CD4-positive, alpha-beta T cell (primary cell): ENCODE measurements around the gene FANCG. TPM values are rescaled to one million over a fixed set of nuclear protein-coding genes. Genes with fewer than 3 reads are reported as not detected.

ENCODE experiments used
- ATAC-seq: fragments of 200-7000 bp; cut with Tn5 transposase; one replicate; pipeline ENCODE4 v1.10.0; 2022; ENCODE audit warnings: mild to moderate bottlenecking; ENCODE audit not compliant: poor library complexity
- CTCF ChIA-PET: fragments of 350-600 bp; sonication (Branson Sonifier 250); formaldehyde crosslinking; loops from one replicate; lab custom pipeline; 2021; ENCODE audit warnings: antibody characterized with exemption, inconsistent platforms; lab: Charles Lee
- POLR2A ChIA-PET: fragments of 350-600 bp; sonication (Branson Sonifier 250); formaldehyde crosslinking; loops from one replicate; lab custom pipeline; 2021; ENCODE audit warnings: antibody characterized with exemption, inconsistent platforms; lab: Charles Lee
- DNase-seq, 14 experiments: peaks; one replicate each; pipeline ENCODE4 v3.0.0-alpha.2; 2013 to 2020; ENCODE audit warnings: mixed read lengths in 2 of 14
- H3K27ac ChIP-seq, 2 donors: one replicate each; pipeline versions ENCODE4 v1.5.1 to v1.7.0; 2013; ENCODE audit warnings: low read length in 2 of 2, low read depth in 1 of 2, mild to moderate bottlenecking in 1 of 2
- H3K27me3 ChIP-seq, 2 experiments: 1 replicate in 1 of 2; 2 replicates in 1 of 2; pipeline versions ENCODE4 v1.6.1 to v1.7.0; 2013; ENCODE audit warnings: low read length in 2 of 2, control low read depth in 1 of 2, mild to moderate bottlenecking in 1 of 2, moderate library complexity in 1 of 2; ENCODE audit not compliant: insufficient read depth in 2 of 2, control insufficient read depth in 1 of 2
- H3K36me3 ChIP-seq: one replicate; pipeline ENCODE4 v1.6.1; 2013; ENCODE audit warnings: low read length, control low read depth; ENCODE audit not compliant: insufficient read depth
- H3K4me1 ChIP-seq: one replicate; pipeline ENCODE4 v1.6.1; 2013; ENCODE audit warnings: low read length, control low read depth; ENCODE audit not compliant: insufficient read depth
- H3K4me3 ChIP-seq: one replicate; pipeline ENCODE4 v1.5.1; 2013; ENCODE audit warnings: mild to moderate bottlenecking, low read length, moderate library complexity
- H3K9me3 ChIP-seq, 2 experiments: 1 replicate in 1 of 2; 2 replicates in 1 of 2; pipeline versions ENCODE4 v1.6.1 to v1.7.0; 2013; ENCODE audit warnings: low read length in 2 of 2, mild to moderate bottlenecking in 2 of 2, control low read depth in 1 of 2, moderate library complexity in 1 of 2; ENCODE audit not compliant: control insufficient read depth in 1 of 2, insufficient read depth in 1 of 2
- H3K27ac Mint-ChIP-seq: one replicate; pipeline ENCODE4 v1.8.0; 2020; ENCODE audit warnings: mixed read lengths
- H3K27me3 Mint-ChIP-seq: one replicate; pipeline ENCODE4 v1.8.0; 2021; ENCODE audit warnings: mixed read lengths
- H3K36me3 Mint-ChIP-seq: one replicate; pipeline ENCODE4 v1.8.0; 2021; ENCODE audit warnings: low read depth, mixed read lengths
- H3K4me1 Mint-ChIP-seq: one replicate; pipeline ENCODE4 v1.8.0; 2021; ENCODE audit warnings: low read depth, mixed read lengths
- H3K4me3 Mint-ChIP-seq: one replicate; pipeline ENCODE4 v1.8.0; 2020; ENCODE audit warnings: mild to moderate bottlenecking, mixed read lengths
- H3K9me3 Mint-ChIP-seq: one replicate; pipeline ENCODE4 v1.8.0; 2020; ENCODE audit warnings: mixed read lengths
- intact Hi-C, 2 experiments: fragments of 100-400 bp; cut with DNase I in 1 of 2; cut with micrococcal nuclease in 1 of 2; formaldehyde crosslinking; loops; one replicate each; pipeline versions ENCODE4 v1.15.1 to v1.9.0; 2023 to 2025; cut with DNase I, micrococcal nuclease
- total RNA-seq, 174 experiments: library from RNA in 2 of 174; stranded (reverse) in 2 of 174; gene quantifications; one replicate each; pipeline ENCODE4 v1.2.3 and lab custom pipeline; 2021 to 2026
- TF ChIP-seq, protein P1 (sequence below): fragments of 200-600 bp; IDR thresholded peaks from one replicate; pipeline ENCODE4 v1.8.0; 2022; ENCODE audit warnings: antibody characterized with exemption, mild to moderate bottlenecking

FANCG gene
- total RNA-seq, 2 experiments from 2014 or later = 21.7 to 24.6 TPM

DNA sequence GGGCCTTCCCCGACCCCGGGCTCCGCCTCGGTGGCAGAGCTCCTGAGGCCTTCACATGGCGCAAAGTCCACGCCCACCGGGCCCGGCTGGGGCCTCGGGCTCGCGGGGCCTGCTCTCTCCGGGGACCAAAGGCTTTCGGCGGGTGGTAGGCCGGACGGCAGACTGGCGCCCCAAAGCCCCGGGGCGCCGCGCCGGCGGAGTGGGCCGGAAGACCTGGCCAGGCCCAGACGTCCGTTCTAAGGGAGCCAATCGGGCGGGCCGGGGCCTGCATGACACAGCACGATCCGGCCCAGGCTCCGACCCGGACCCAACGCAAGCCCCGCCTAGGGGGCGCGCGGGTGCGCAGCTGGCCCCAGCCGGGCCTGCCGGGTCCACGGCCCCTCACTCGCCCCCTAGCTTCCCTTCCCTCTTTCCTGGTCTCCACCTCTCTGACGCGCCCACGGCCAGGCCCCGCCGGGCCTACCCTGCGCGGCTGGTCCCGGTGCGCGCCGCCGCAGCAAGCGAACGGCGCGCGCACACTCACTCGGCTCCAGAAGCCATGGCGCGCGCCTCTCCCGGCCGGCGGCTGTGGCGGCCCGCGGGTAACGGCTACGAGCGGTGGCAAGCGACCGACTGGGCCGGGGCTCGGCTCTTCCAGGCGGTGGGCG, 7.8 kb downstream of the FANCG start:
- Mint-ChIP-seq H3K9me3 (no peaks in the 10 kb centered on the region), H3K27me3 (no peaks in the 10 kb centered on the region), H3K4me1 (peaks cover 56% of the 10 kb centered on the region), H3K36me3 (peaks cover 52% of the 10 kb centered on the region), H3K27ac (peak overlapping the region; percentile 87), H3K4me3 (peak overlapping the region; percentile 85)
- peak; percentile 45 for ATAC-seq
- ChIA-PET CTCF (interaction anchor here (0.6 to 2.6 kb wide), 13 partner anchors 8 to 707 kb away, joined by 3 to 23 read pairs (median 4); partner anchors contain the start of genes FANCG, PIGO and STOML2), POLR2A (interaction anchor here (0.6 to 3.0 kb wide), 25 partner anchors 8 to 1598 kb away, joined by 3 to 51 read pairs (median 5); partner anchors contain the start of genes ATOSB, CREB3, DNAJB5 and FANCG)
- intact Hi-C loops = loop anchor here (1.0 to 10.0 kb wide), 6 partner anchors 24 to 547 kb away; partner anchors contain the start of genes DNAJB5 (in 2 of the 2), PIGO (in 2 of the 2), ENHO (in 1 of the 2) and SIGMAR1 (in 1 of the 2)
- peak overlapping the region; percentile 69 for H3K4me3 ChIP-seq
- DNase-seq = peak; percentile 42 to 87 (median 59)
- TF ChIP-seq, protein P1, sequence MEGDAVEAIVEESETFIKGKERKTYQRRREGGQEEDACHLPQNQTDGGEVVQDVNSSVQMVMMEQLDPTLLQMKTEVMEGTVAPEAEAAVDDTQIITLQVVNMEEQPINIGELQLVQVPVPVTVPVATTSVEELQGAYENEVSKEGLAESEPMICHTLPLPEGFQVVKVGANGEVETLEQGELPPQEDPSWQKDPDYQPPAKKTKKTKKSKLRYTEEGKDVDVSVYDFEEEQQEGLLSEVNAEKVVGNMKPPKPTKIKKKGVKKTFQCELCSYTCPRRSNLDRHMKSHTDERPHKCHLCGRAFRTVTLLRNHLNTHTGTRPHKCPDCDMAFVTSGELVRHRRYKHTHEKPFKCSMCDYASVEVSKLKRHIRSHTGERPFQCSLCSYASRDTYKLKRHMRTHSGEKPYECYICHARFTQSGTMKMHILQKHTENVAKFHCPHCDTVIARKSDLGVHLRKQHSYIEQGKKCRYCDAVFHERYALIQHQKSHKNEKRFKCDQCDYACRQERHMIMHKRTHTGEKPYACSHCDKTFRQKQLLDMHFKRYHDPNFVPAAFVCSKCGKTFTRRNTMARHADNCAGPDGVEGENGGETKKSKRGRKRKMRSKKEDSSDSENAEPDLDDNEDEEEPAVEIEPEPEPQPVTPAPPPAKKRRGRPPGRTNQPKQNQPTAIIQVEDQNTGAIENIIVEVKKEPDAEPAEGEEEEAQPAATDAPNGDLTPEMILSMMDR = peak; percentile 35
- peak overlapping the region; percentile 92 to 96 for H3K27ac ChIP-seq
- H3K36me3 ChIP-seq = peaks cover 24% of the 10 kb centered on the region
- H3K9me3 ChIP-seq = no peaks in the 10 kb centered on the region
- H3K4me1 ChIP-seq = peaks cover 42% of the 10 kb centered on the region
- no peaks in the 10 kb centered on the region for H3K27me3 ChIP-seq

DNA sequence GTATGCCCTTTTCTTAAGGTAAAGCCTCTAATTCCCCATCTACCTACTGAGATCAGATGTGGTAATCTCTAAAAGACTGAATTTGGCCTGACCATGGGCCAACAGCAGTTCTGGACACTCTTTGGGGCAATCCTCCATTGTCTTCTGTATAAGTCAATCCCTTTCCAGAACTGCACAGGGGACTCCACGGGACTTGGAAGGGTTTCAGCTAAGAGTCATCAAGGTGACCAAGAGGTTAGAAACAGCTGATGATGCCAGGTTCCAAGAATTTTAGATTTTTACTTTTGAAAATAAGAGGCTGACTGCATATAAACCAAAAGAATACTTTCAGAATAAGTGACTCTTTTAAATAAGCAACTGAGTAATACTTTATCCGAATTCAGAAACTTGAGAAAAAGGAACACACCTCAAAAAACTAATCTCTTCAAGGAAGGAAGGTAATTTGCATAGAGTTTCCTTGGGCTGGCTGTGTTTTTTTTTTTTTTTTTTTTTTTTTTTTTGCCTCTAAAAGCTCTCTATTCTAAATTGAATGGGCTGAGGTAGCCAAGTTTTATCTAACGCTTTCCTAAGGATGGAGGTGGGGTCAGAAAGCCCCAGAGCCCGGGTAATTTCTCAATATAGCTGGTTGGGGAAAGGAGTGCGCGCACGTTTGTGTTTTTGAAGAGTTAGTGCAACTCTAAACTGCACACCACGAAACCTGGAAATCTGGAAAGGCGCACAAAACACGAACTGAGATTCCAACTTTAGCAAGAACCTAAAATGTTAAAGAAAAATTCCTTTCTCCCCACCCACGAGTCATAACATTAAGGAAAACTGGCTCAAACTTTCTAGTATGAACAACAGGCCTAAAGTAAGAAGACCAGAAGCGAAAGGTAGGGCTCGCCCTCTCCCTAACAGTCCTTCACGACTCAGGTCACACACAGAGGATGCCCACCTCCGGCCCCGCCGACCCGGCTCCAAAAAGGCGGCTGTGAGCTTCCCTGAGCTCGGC, 8.6 kb downstream of the FANCG start:
- Mint-ChIP-seq H3K9me3 (no peaks in the 10 kb centered on the region), H3K27ac (peak overlapping the region; percentile 87), H3K4me1 (peaks cover 61% of the 10 kb centered on the region), H3K27me3 (no peaks in the 10 kb centered on the region), H3K4me3 (peak overlapping the region; percentile 85), H3K36me3 (peaks cover 59% of the 10 kb centered on the region)
- H3K27ac ChIP-seq = peak overlapping the region; percentile 82 to 96
- CTCF ChIA-PET = interaction anchor here (0.6 to 3.0 kb wide), 12 partner anchors 9 to 707 kb away, joined by 3 to 23 read pairs (median 6); partner anchors contain the start of genes FANCG, PIGO and STOML2
- H3K36me3 ChIP-seq = peaks cover 28% of the 10 kb centered on the region
- H3K4me3 ChIP-seq = peak overlapping the region; percentile 69
- DNase-seq (peak in 2 of 14 experiments; percentile 21 to 27), ATAC-seq (no peak)
- H3K9me3 ChIP-seq = no peaks in the 10 kb centered on the region
- TF ChIP-seq, protein P1 = no peak
- intact Hi-C loops = loop anchor here (5.0 to 10.0 kb wide), 4 partner anchors 41 to 546 kb away; partner anchors contain the start of genes DNAJB5 (in 1 of the 2), ENHO (in 1 of the 2) and SIGMAR1 (in 1 of the 2)
- H3K4me1 ChIP-seq = peaks cover 42% of the 10 kb centered on the region
- H3K27me3 ChIP-seq = no peaks in the 10 kb centered on the region
- POLR2A ChIA-PET = interaction anchor here (0.6 to 3.0 kb wide), 20 partner anchors 8 to 1597 kb away, joined by 3 to 51 read pairs (median 6); partner anchors contain the start of genes ATOSB, DNAJB5, FANCG and NOL6

DNA sequence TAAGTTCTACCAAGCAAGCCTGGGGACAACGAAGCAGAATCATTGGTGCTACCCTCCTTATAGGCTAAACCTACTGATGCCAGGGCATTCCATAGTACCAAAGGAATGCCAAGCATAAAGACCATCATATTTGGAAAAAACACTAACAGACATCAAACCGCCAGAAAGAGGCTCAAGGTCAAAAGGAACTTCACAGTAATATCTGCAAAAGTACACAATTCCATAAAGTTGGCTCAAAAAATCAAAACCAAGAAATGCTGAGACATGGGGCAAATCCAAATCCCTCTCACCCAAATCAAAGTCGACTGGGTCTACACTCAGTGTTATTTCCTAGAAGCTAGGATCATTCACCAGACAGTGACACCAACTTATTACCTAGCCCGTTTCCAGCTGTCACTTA, 10.7 kb downstream of the FANCG start:
- ChIA-PET POLR2A (interaction anchor here (1.2 kb wide), 1 partner anchor 10 kb away, joined by 3 read pairs; the partner anchor contains the start of gene FANCG), CTCF (interaction anchor here (0.9 to 3.0 kb wide), 2 partner anchors 11 to 18 kb away, joined by 3 to 10 read pairs; partner anchors contain the start of gene FANCG)
- Histone ChIP-seq H3K4me1 (peaks cover 42% of the 10 kb centered on the region), H3K36me3 (peaks cover 46% of the 10 kb centered on the region), H3K27ac (no peak overlapping the region), H3K27me3 (no peaks in the 10 kb centered on the region), H3K4me3 (no peak overlapping the region), H3K9me3 (no peaks in the 10 kb centered on the region)
- TF ChIP-seq, protein P1 = no peak
- Mint-ChIP-seq H3K27ac (peak overlapping the region; percentile 87), H3K4me1 (peaks cover 61% of the 10 kb centered on the region), H3K36me3 (peaks cover 74% of the 10 kb centered on the region), H3K9me3 (no peaks in the 10 kb centered on the region), H3K4me3 (peak overlapping the region; percentile 64), H3K27me3 (no peaks in the 10 kb centered on the region)
- intact Hi-C loops = no loop called here
- no peak for DNase-seq
- no peak for ATAC-seq
